ENCODE results near the gene SELENOM. TPM values are rescaled to one million over a fixed set of nuclear protein-coding genes. Genes with fewer than 3 reads are reported as not detected.
A peak's percentile ranks its signal among the peaks of the same experiment; 100 is the strongest.
"Not testable (repeated sequence)": the region's sequence is repeated elsewhere in the genome, so short reads cannot be mapped to it uniquely, and the experiment has no call there.

The SELENOM gene
- total RNA-seq, 2 experiments from 2014 or later = 8.8 to 12.2 TPM

GRCh38 chr22:31121403-31121802 is 14.0 kb upstream of the SELENOM start:
- H3K4me1 Mint-ChIP-seq = no peaks in the 10 kb centered on the region
- intact Hi-C loops (cut with DNase I, micrococcal nuclease) = no loop called here
- ATAC-seq (no peak), DNase-seq (no peak)
- H3K36me3 Mint-ChIP-seq (ENCODE audit: low read depth) = no peaks in the 10 kb centered on the region
- no peaks in the 10 kb centered on the region for H3K27me3 Mint-ChIP-seq
- no peak overlapping the region for H3K4me3 Mint-ChIP-seq
- H3K9me3 Mint-ChIP-seq (ENCODE audit: low read depth) = no peaks in the 10 kb centered on the region
- no peak overlapping the region for H3K27ac Mint-ChIP-seq
- ChIA-PET POLR2A (interaction anchor here (0.6 kb wide), 1 partner anchor 227 kb away, joined by 4 read pairs; no protein-coding TSS in a partner anchor), CTCF (no interaction called here)

GRCh38 chr22:31120642-31121041 is 13.3 kb upstream of the SELENOM start:
- intact Hi-C loops (cut with DNase I, micrococcal nuclease) = no loop called here
- ChIA-PET CTCF (no interaction called here), POLR2A (interaction anchor here (0.6 kb wide), 1 partner anchor 228 kb away, joined by 4 read pairs; no protein-coding TSS in a partner anchor)
- H3K27ac Mint-ChIP-seq = no peak overlapping the region
- H3K9me3 Mint-ChIP-seq (ENCODE audit: low read depth) = no peaks in the 10 kb centered on the region
- H3K4me3 Mint-ChIP-seq = no peak overlapping the region
- no peaks in the 10 kb centered on the region for H3K4me1 Mint-ChIP-seq
- DNase-seq (no peak), ATAC-seq (no peak)
- no peaks in the 10 kb centered on the region for H3K27me3 Mint-ChIP-seq
- no peaks in the 10 kb centered on the region for H3K36me3 Mint-ChIP-seq (ENCODE audit: low read depth)

- ChIA-PET POLR2A (no interaction called here), CTCF (no interaction called here)
- Mint-ChIP-seq H3K27ac (no peak overlapping the region), H3K27me3 (no peaks in the 10 kb centered on the region), H3K4me3 (no peak overlapping the region), H3K4me1 (no peaks in the 10 kb centered on the region), H3K36me3 (ENCODE audit: low read depth) (no peaks in the 10 kb centered on the region), H3K9me3 (ENCODE audit: low read depth) (no peaks in the 10 kb centered on the region)
- DNase-seq = no peak
- intact Hi-C loops (cut with DNase I, micrococcal nuclease) = no loop called here
- no peak for ATAC-seq
Measured at GRCh38 chr22:31120230-31120629, 12.9 kb upstream of the SELENOM start.

- intact Hi-C loops (cut with DNase I, micrococcal nuclease) = no loop called here
- Mint-ChIP-seq H3K4me3 (no peak overlapping the region), H3K36me3 (ENCODE audit: low read depth) (no peaks in the 10 kb centered on the region), H3K27me3 (no peaks in the 10 kb centered on the region), H3K27ac (no peak overlapping the region), H3K9me3 (ENCODE audit: low read depth) (no peaks in the 10 kb centered on the region), H3K4me1 (no peaks in the 10 kb centered on the region)
- ChIA-PET POLR2A (no interaction called here), CTCF (interaction anchor here (0.8 to 1.1 kb wide), 2 partner anchors 11 to 12 kb away, joined by 4 read pairs; partner anchors contain the start of gene SELENOM)
- DNase-seq (no peak), ATAC-seq (no peak)
Measured at GRCh38 chr22:31119026-31119717, 11.8 kb upstream of the SELENOM start.

GRCh38 chr22:31118046-31118820 is 10.9 kb upstream of the SELENOM start:
- no peak overlapping the region for H3K27ac Mint-ChIP-seq
- no peaks in the 10 kb centered on the region for H3K27me3 Mint-ChIP-seq
- intact Hi-C loops (cut with DNase I, micrococcal nuclease) = no loop called here
- ATAC-seq (no peak), DNase-seq (no peak)
- H3K9me3 Mint-ChIP-seq (ENCODE audit: low read depth) = no peaks in the 10 kb centered on the region
- CTCF ChIA-PET = interaction anchor here (0.8 kb wide), 1 partner anchor 10 kb away, joined by 4 read pairs; no protein-coding TSS in a partner anchor
- H3K4me3 Mint-ChIP-seq = no peak overlapping the region
- no peaks in the 10 kb centered on the region for H3K36me3 Mint-ChIP-seq (ENCODE audit: low read depth)
- H3K4me1 Mint-ChIP-seq = no peaks in the 10 kb centered on the region
- POLR2A ChIA-PET = no interaction called here

- H3K4me3 Mint-ChIP-seq; H3K27ac Mint-ChIP-seq; H3K9me3 Mint-ChIP-seq (ENCODE audit: low read depth); H3K27me3 Mint-ChIP-seq; H3K4me1 Mint-ChIP-seq; intact Hi-C loops (cut with DNase I, micrococcal nuclease); DNase-seq; H3K36me3 Mint-ChIP-seq (ENCODE audit: low read depth); ATAC-seq: not testable (repeated sequence)
- ChIA-PET POLR2A (interaction anchor here (0.6 kb wide), 1 partner anchor 45 kb away, joined by 3 read pairs; no protein-coding TSS in a partner anchor), CTCF (interaction anchor here (0.7 kb wide), 1 partner anchor 100 kb away, joined by 5 read pairs; the partner anchor contains the start of gene LIMK2)
Measured at GRCh38 chr22:31112547-31113091, 5.3 kb upstream of the SELENOM start.

- no peaks in the 10 kb centered on the region for H3K9me3 Mint-ChIP-seq (ENCODE audit: low read depth)
Measured at GRCh38 chr22:31107894-31108218, 488 bp upstream of the SELENOM start.

GRCh38 chr22:31106731-31107177 is 614 bp downstream of the SELENOM start:
- Mint-ChIP-seq H3K36me3 (ENCODE audit: low read depth) (no peaks in the 10 kb centered on the region), H3K9me3 (ENCODE audit: low read depth) (no peaks in the 10 kb centered on the region), H3K4me1 (peaks cover 19% of the 10 kb centered on the region), H3K27ac (peak overlapping the region; percentile 60), H3K27me3 (no peaks in the 10 kb centered on the region), H3K4me3 (peak overlapping the region; percentile 74)
- no peak for ATAC-seq
- DNase-seq = no peak
- POLR2A ChIA-PET = interaction anchor here (1.1 to 1.5 kb wide), 3 partner anchors 24 to 184 kb away, joined by 3 to 4 read pairs (median 3); partner anchors contain the start of gene TUG1
- CTCF ChIA-PET = interaction anchor here (0.7 to 1.7 kb wide), 8 partner anchors 12 to 209 kb away, joined by 3 to 9 read pairs (median 4); partner anchors contain the start of genes RNF185 and SMTN
- intact Hi-C loops (cut with DNase I, micrococcal nuclease) = loop anchor here (1.0 to 5.0 kb wide), 11 partner anchors 22 to 526 kb away; partner anchors contain the start of genes LIMK2 (in 2 of the 2), DRG1 (in 1 of the 2) and TUG1 (in 1 of the 2)

More at GRCh38 chr22:31107894-31108218, 488 bp upstream of the SELENOM start:
- peak; percentile 21 for ATAC-seq
- no peak for DNase-seq
- Mint-ChIP-seq H3K27me3 (no peaks in the 10 kb centered on the region), H3K36me3 (ENCODE audit: low read depth) (no peaks in the 10 kb centered on the region), H3K4me1 (peaks cover 19% of the 10 kb centered on the region), H3K27ac (peak overlapping the region; percentile 59), H3K4me3 (peak overlapping the region; percentile 74)
- intact Hi-C loops (cut with DNase I, micrococcal nuclease) = loop anchor here (1.0 to 5.0 kb wide), 11 partner anchors 24 to 524 kb away; partner anchors contain the start of genes LIMK2 (in 2 of the 2), DRG1 (in 1 of the 2) and TUG1 (in 1 of the 2)
- POLR2A ChIA-PET = interaction anchor here (0.6 to 1.5 kb wide), 6 partner anchors 27 to 286 kb away, joined by 3 to 7 read pairs (median 4); partner anchors contain the start of genes SMTN and TUG1
- CTCF ChIA-PET = interaction anchor here (0.6 to 2.2 kb wide), 25 partner anchors 11 to 973 kb away, joined by 3 to 22 read pairs (median 5); partner anchors contain the start of genes LIMK2, MORC2, PIK3IP1 and TUG1

- intact Hi-C loops (cut with DNase I, micrococcal nuclease) = loop anchor here (2.0 to 5.0 kb wide), 5 partner anchors 106 to 526 kb away; partner anchors contain the start of genes DRG1 (in 1 of the 2) and LIMK2 (in 1 of the 2)
- Mint-ChIP-seq H3K36me3 (ENCODE audit: low read depth) (no peaks in the 10 kb centered on the region), H3K9me3 (ENCODE audit: low read depth) (no peaks in the 10 kb centered on the region), H3K27me3 (no peaks in the 10 kb centered on the region), H3K4me1 (peaks cover 19% of the 10 kb centered on the region), H3K27ac (no peak overlapping the region), H3K4me3 (peak overlapping the region; percentile 74)
- ChIA-PET POLR2A (interaction anchor here (1.1 kb wide), 1 partner anchor 23 kb away, joined by 3 read pairs; no protein-coding TSS in a partner anchor), CTCF (no interaction called here)
- DNase-seq (no peak), ATAC-seq (no peak)
Measured at GRCh38 chr22:31106001-31106571, 1.3 kb downstream of the SELENOM start.

- Mint-ChIP-seq H3K36me3 (ENCODE audit: low read depth) (no peaks in the 10 kb centered on the region), H3K27me3 (no peaks in the 10 kb centered on the region), H3K27ac (no peak overlapping the region), H3K4me3 (no peak overlapping the region), H3K4me1 (peaks cover 19% of the 10 kb centered on the region), H3K9me3 (ENCODE audit: low read depth) (no peaks in the 10 kb centered on the region)
- DNase-seq = no peak
- intact Hi-C loops (cut with DNase I, micrococcal nuclease) = loop anchor here (5.0 kb wide), 3 partner anchors 107 to 527 kb away; partner anchors contain the start of genes DRG1 (in 1 of the 2) and LIMK2 (in 1 of the 2)
- CTCF ChIA-PET = interaction anchor here (0.6 to 0.8 kb wide), 3 partner anchors 21 to 83 kb away, joined by 3 to 5 read pairs (median 5); no protein-coding TSS in a partner anchor
- no peak for ATAC-seq
- POLR2A ChIA-PET = interaction anchor here (1.1 kb wide), 1 partner anchor 22 kb away, joined by 3 read pairs; no protein-coding TSS in a partner anchor
Measured at GRCh38 chr22:31105282-31105929, 2.0 kb downstream of the SELENOM start.

Data from activated CD4-positive, alpha-beta T cell treated with anti-CD3 and anti-CD28 coated beads for 36 hours (primary cell).